GM19193 (cell line): ENCODE measurements around the gene MBP.

Experiments used
- POLR2A ChIP-seq: IDR thresholded peaks from 4 replicates; pipeline ENCODE4 v1.6.1; 2011; ENCODE audit not compliant: insufficient read depth, insufficient read length; ENCODE audit errors: extremely low read depth

The MBP gene

GRCh38 chr18:76957384-76958355 is 174.9 kb downstream of the MBP start:
- no peak for TF ChIP-seq POLR2A

DNA sequence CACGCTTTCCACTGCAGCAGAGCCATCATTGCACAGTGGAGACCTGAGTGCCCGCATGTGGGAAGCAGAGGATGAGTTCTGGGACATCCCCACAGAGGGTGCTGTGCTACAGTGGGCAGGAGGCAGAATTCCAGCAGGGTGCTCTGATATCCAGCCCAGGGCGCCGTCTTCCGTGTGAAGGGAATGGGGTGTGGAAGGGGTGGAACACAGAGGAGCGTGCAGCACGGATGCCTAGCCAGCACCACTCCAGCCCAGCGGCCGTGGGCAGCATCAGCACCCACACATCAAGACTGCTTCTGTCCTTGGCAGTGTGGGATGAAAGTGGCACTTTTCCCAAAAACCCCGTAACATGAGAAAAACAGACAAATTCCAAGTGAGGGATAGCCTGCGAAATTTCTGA is 175.9 kb downstream of the MBP start:
- TF ChIP-seq POLR2A, result no peak

GRCh38 chr18:76955524-76956170 is 176.9 kb downstream of the MBP start:
- no peak for TF ChIP-seq POLR2A

GRCh38 chr18:76953583-76954233 is 178.9 kb downstream of the MBP start:
- no peak for TF ChIP-seq POLR2A

GRCh38 chr18:76953156-76953555 is 179.4 kb downstream of the MBP start:
- no peak for TF ChIP-seq POLR2A

DNA sequence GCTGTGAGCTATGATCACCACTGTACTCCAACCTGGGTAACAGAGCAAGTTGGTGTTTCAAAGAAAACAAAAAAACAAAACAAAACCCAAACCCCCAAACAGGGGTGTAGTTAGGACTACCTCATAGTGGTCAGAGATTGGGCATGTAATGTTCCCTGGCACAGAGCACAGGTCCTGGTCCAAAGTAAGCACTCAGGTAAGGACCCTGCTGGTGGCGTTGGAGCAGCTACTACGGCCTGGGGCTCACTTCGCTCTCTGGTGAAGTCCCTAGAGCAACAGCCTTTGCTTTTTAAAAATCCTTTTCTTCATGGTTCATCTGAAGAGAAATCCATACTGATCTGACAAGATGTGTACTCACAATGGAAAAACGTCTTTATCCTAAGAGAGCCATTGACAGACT is 179.8 kb downstream of the MBP start:
- TF ChIP-seq POLR2A, result no peak

GRCh38 chr18:76951456-76952247 is 180.9 kb downstream of the MBP start:
- TF ChIP-seq POLR2A, result no peak

- TF ChIP-seq POLR2A, result no peak
Measured at GRCh38 chr18:76948345-76948744, 184.2 kb downstream of the MBP start.

DNA sequence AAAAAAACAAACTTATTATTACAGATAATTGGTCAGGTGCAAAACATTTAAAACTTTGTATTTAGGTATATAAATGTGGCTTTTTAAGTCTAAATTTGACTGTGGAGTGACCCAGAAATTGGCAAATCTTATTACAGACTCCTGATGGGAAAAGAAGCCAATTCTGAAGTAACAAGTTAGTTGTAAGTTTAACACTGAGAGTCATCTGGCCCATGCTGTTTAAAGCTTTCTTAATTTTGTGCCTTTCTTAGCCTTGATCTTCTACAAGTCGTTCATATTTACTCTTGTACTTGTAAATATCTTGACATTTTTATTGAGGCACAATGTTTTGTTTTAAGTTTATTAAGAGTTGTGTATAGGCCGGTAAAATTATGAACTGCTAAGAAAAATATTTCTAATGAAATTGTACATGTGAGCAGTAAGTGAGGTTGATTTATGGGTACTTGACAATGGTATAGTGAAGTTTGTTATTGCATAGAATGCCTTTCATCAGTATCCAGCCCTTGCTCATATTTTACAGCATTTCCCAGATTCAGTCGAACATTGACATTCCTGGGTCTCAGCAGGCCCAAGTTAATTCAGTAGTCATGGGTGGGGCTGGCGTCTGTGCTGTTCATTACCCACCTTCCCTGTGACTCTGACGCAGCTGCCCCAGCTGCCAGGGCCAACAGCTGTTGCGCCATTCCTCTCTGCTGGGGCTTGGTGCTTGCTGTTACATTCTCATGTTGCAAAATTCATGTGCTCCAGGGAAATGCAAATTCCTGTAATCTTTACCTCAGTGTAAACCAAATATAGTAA is 188.8 kb downstream of the MBP start:
- no peak for TF ChIP-seq POLR2A

- TF ChIP-seq POLR2A, result no peak
Measured at GRCh38 chr18:76941284-76941683, 191.3 kb downstream of the MBP start.

- TF ChIP-seq POLR2A, result no peak
Measured at GRCh38 chr18:76938619-76939018, 194.0 kb downstream of the MBP start.

GRCh38 chr18:76937597-76937996 is 195.0 kb downstream of the MBP start:
- TF ChIP-seq POLR2A, result no peak

DNA sequence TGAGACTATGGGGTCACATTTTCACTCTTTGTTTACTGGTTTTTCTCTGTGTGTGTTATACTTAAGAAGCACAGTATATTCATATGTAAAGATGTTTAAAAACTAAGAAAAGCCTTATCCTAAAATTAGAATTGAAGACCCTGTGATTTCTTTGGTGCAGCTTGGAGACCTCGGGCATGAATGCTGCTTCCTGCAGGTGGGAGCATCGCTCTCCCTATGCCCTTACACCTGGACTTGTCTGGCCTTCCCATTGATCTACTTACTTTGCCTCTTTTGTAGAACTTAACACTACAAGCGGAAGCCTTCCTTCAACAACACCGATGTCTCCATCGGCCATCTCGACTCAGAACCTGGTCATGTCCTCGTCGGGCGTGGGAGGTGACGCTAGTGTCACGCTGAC is 195.7 kb downstream of the MBP start:
- no peak for TF ChIP-seq POLR2A
